IMR-90 (cell line): Measurements from ENCODE around the gene ACTRT2. TPM values are rescaled to one million over a fixed set of nuclear protein-coding genes. Genes with fewer than 3 reads are reported as not detected.

Experiments used
- ATAC-seq: fragments of 200-7000 bp; cut with Tn5 transposase; 2 replicates; pipeline ENCODE4 v1.9.1; 2020; ENCODE audit warnings: low read depth, mild to moderate bottlenecking, moderate library complexity
- BruUV-seq: library from RNA; stranded (reverse); fragments of 400-500 nt; replicated peaks from 2 replicates; lab custom pipeline; 2021; lab: Mats Ljungman, UMichigan
- CTCF ChIA-PET: fragments of 300-600 bp; formaldehyde crosslinking; extraction: SDS; loops from one replicate; lab custom pipeline; 2021; ENCODE audit warnings: antibody characterized with exemption; lab: Yijun Ruan, JAX
- POLR2A ChIA-PET: fragments of 300-600 bp; sonication (Branson Sonifier 250); formaldehyde crosslinking; loops from one replicate; lab custom pipeline; 2022; ENCODE audit warnings: antibody characterized with exemption; ENCODE audit not compliant: unreplicated experiment; lab: Charles Lee
- DNase-seq: peaks from one replicate; pipeline ENCODE4 v3.0.0; 2013
- H2AFZ ChIP-seq: replicated peaks from 2 replicates; pipeline ENCODE3; 2013; ENCODE audit warnings: low read length, mild to moderate bottlenecking; ENCODE audit not compliant: poor library complexity
- H2AK5ac ChIP-seq: 2 replicates; pipeline ENCODE4 v1.6.1; 2013; ENCODE audit warnings: low read depth, low read length, inconsistent platforms
- H2AK9ac ChIP-seq: replicated peaks from 2 replicates; pipeline ENCODE3; 2013; ENCODE audit warnings: mild to moderate bottlenecking, low read depth, low read length, moderate library complexity; ENCODE audit not compliant: poor library complexity
- H2BK120ac ChIP-seq: 2 replicates; pipeline ENCODE4 v1.6.1; 2013; ENCODE audit warnings: low read depth, low read length, inconsistent platforms
- H2BK15ac ChIP-seq: 3 replicates; pipeline ENCODE4 v1.6.1; 2013; ENCODE audit warnings: low read depth, low read length, inconsistent platforms
- H2BK20ac ChIP-seq: 2 replicates; pipeline ENCODE4 v1.6.1; 2013; ENCODE audit warnings: low read depth, mild to moderate bottlenecking, inconsistent platforms, low read length, moderate library complexity
- H2BK5ac ChIP-seq: 2 replicates; pipeline ENCODE4 v1.6.1; 2013; ENCODE audit warnings: mild to moderate bottlenecking, low read depth, low read length, inconsistent platforms; ENCODE audit not compliant: poor library complexity, severe bottlenecking
- H3K14ac ChIP-seq: replicated peaks from 2 replicates; pipeline ENCODE4 v1.6.1; 2013; ENCODE audit warnings: low read depth, low read length, inconsistent platforms
- H3K18ac ChIP-seq: 2 replicates; pipeline ENCODE4 v1.6.1; 2013; ENCODE audit warnings: low read depth, low read length, control low read depth
- H3K23ac ChIP-seq: 2 replicates; pipeline ENCODE4 v1.6.1; 2013; ENCODE audit warnings: low read depth, low read length, inconsistent platforms
- H3K27ac ChIP-seq: 2 replicates; pipeline ENCODE4 v1.5.1; 2013; ENCODE audit warnings: mild to moderate bottlenecking, control low read depth, low read length; ENCODE audit not compliant: insufficient read depth
- H3K27me3 ChIP-seq: 2 replicates; pipeline ENCODE4 v1.6.1; 2013; ENCODE audit warnings: low read length; ENCODE audit not compliant: control insufficient read depth, insufficient read depth
- H3K36me3 ChIP-seq: 2 replicates; pipeline ENCODE4 v1.6.1; 2013; ENCODE audit warnings: low read length, mixed read lengths; ENCODE audit not compliant: control insufficient read depth, insufficient read depth
- H3K4ac ChIP-seq: 2 replicates; pipeline ENCODE4 v1.6.1; 2013; ENCODE audit warnings: low read depth, low read length, inconsistent platforms
- H3K4me1 ChIP-seq: 2 replicates; pipeline ENCODE4 v1.6.1; 2013; ENCODE audit warnings: low read length, mixed read lengths; ENCODE audit not compliant: control insufficient read depth, insufficient read depth
- H3K4me2 ChIP-seq: 2 replicates; pipeline ENCODE4 v1.6.1; 2013; ENCODE audit warnings: low read depth, mild to moderate bottlenecking, control low read depth, low read length, moderate library complexity
- H3K4me3 ChIP-seq: 2 replicates; pipeline ENCODE4 v1.5.1; 2013; ENCODE audit warnings: low read depth, mild to moderate bottlenecking, control low read depth, low read length, moderate library complexity; ENCODE audit not compliant: insufficient read depth
- H3K56ac ChIP-seq: 2 replicates; pipeline ENCODE4 v1.6.1; 2013; ENCODE audit warnings: low read length, inconsistent platforms; ENCODE audit not compliant: insufficient read depth; ENCODE audit errors: extremely low read depth
- H3K79me1 ChIP-seq, 2 experiments: 2 replicates each; pipeline ENCODE4 v1.6.1; 2013; ENCODE audit warnings: low read length in 2 of 2, inconsistent platforms in 1 of 2, low read depth in 1 of 2
- H3K9ac ChIP-seq: 2 replicates; pipeline ENCODE4 v1.6.1; 2013; ENCODE audit warnings: low read depth, low read length, control low read depth
- H3K9me1 ChIP-seq: 2 replicates; pipeline ENCODE4 v1.6.1; 2013; ENCODE audit warnings: low read length, inconsistent platforms; ENCODE audit not compliant: insufficient read depth
- H3K9me3 ChIP-seq: 2 replicates; pipeline ENCODE4 v1.6.1; 2013; ENCODE audit warnings: low read length; ENCODE audit not compliant: control insufficient read depth, insufficient read depth
- H4K20me1 ChIP-seq: 2 replicates; pipeline ENCODE4 v1.6.1; 2013; ENCODE audit warnings: low read length, inconsistent platforms; ENCODE audit not compliant: insufficient read depth
- H4K5ac ChIP-seq: 2 replicates; pipeline ENCODE4 v1.6.1; 2013; ENCODE audit warnings: mild to moderate bottlenecking, low read depth, low read length, control low read depth
- H4K8ac ChIP-seq, 2 experiments: 2 replicates each; pipeline ENCODE4 v1.6.1; 2013; ENCODE audit warnings: low read depth in 2 of 2, low read length in 2 of 2, control low read depth in 1 of 2, inconsistent platforms in 1 of 2
- H4K91ac ChIP-seq: 2 replicates; pipeline ENCODE4 v1.6.1; 2013; ENCODE audit warnings: low read depth, low read length, inconsistent platforms; ENCODE audit not compliant: insufficient read depth
- MAZ ChIP-seq: IDR thresholded peaks from 2 replicates; pipeline ENCODE4 v1.6.1; 2012; ENCODE audit warnings: low read depth, mild to moderate bottlenecking, low read length, improper control_type of control experiment, moderate library complexity, borderline replicate concordance
- WGBS, 2 experiments: methylation state at CpG; one replicate each; pipeline versions ENCODE4 v1.1.5 to v1.1.7; 2013; ENCODE audit warnings: missing lambda C conversion rate in 2 of 2; ENCODE audit not compliant: insufficient read length in 1 of 2; ENCODE audit errors: extremely low coverage in 2 of 2; 5-methylcytosine and 5-hydroxymethylcytosine counted together
- dilution Hi-C: fragments of 300-500 bp; cut with HindIII; formaldehyde crosslinking; loops from one replicate; pipeline ENCODE4 v1.14.3; 2018; ENCODE audit warnings: low sequenced_read_pairs; ENCODE audit not compliant: unreplicated experiment
- in situ Hi-C: fragments of 300-500 bp; cut with MboI; formaldehyde crosslinking; loops from 3 replicates; pipeline ENCODE4 v1.14.3; 2019; ENCODE audit warnings: low sequenced_read_pairs, inconsistent platforms, mixed read lengths
- intact Hi-C: fragments of 100-400 bp; cut with micrococcal nuclease; formaldehyde crosslinking; loops from 2 replicates; pipeline ENCODE4 v1.10.0; 2022
- polyA plus RNA-seq, 3 experiments: library from polyadenylated mRNA; depleted of rRNA; stranded (reverse); fragments of >200 nt; gene quantifications; 2 replicates each; pipeline ENCODE4 v1.2.3, GENCODE V29; 2012; ENCODE audit warnings: low replicate concordance in 1 of 3
- total RNA-seq: library from RNA; depleted of rRNA; stranded (reverse); fragments of >200 nt; gene quantifications from 2 replicates; pipeline ENCODE4 v1.2.3, GENCODE V29; 2012

ACTRT2 gene
- total and polyA plus RNA-seq, 2 of the 4 experiments (the other 2 are of a cell fraction): not detected

- Histone ChIP-seq H4K8ac (no peak overlapping the region), H3K9ac (no peak overlapping the region), H3K4me3 (no peak overlapping the region), H3K27ac (no peak overlapping the region), H2BK120ac (no peak overlapping the region), H2AFZ (no peak overlapping the region), H3K79me1 (no peaks in the 10 kb centered on the region), H3K4me2 (no peak overlapping the region), H3K4ac (no peak overlapping the region), H2BK20ac (no peak overlapping the region), H3K18ac (no peak overlapping the region), H3K27me3 (no peaks in the 10 kb centered on the region), H2AK9ac (no peak overlapping the region), H4K91ac (no peak overlapping the region), H4K5ac (no peak overlapping the region), H4K20me1 (no peaks in the 10 kb centered on the region), H3K23ac (no peak overlapping the region), H2AK5ac (no peak overlapping the region), H3K9me3 (peaks cover 62% of the 10 kb centered on the region), H2BK5ac (no peak overlapping the region), H3K36me3 (no peaks in the 10 kb centered on the region), H2BK15ac (no peak overlapping the region), H3K56ac (no peak overlapping the region), H3K9me1 (no peaks in the 10 kb centered on the region), H3K4me1 (no peaks in the 10 kb centered on the region), H3K14ac (no peak overlapping the region)
- no peak for DNase-seq
- no TSS peak for BruUV-seq
- POLR2A ChIA-PET: no interaction called here
- intact Hi-C loops: no loop called here
- in situ Hi-C loops: no loop called here
- dilution Hi-C loops: no loop called here
- CTCF ChIA-PET: no interaction called here
- WGBS, 2 experiments: 78% methylated on average over 8 of the region's 20 CpGs; no CpG with 5 or more reads in 1 of the 2 experiments
- no peak for ATAC-seq
- TF ChIP-seq MAZ: no peak
These were observed 6.5 kb downstream of the ACTRT2 start for GRCh38 chr1:3027611-3028371.
